Astrocyte (in vitro differentiated cells and primary cell): Measurements from ENCODE around the gene C11orf52.

ENCODE experiments used
- EZH2 ChIP-seq: IDR thresholded peaks from 2 replicates; pipeline ENCODE4 v1.6.1; 2012; ENCODE audit warnings: mild to moderate bottlenecking, low read length, inconsistent platforms; ENCODE audit not compliant: insufficient read depth
- TF ChIP-seq, protein P1 (sequence below): IDR thresholded peaks from 2 replicates; pipeline ENCODE4 v1.5.1; 2011; ENCODE audit warnings: low read depth, mild to moderate bottlenecking, inconsistent platforms, low read length, moderate library complexity; ENCODE audit not compliant: insufficient read depth

DNA sequence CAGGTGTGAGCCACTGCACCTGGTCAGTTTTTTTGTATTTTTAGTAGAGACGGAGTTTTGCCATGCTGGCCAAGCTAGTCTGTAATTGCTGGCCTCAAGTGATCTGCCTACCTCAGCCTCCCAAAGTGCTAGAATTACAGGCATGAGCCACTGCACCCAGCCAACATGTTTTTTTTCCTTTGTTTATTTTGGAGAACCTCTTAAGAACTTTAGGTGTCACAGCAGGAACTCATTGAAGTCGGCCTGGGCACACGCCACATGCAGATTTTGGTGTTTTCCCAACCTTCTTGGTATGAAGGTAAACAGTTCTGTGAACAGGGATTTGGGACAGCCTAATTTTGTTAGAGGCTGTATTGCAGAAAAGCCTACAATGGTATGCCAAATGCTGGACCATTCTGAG is 27.8 kb downstream of the C11orf52 start:
- TF ChIP-seq EZH2, result no peak
- TF ChIP-seq, protein P1, sequence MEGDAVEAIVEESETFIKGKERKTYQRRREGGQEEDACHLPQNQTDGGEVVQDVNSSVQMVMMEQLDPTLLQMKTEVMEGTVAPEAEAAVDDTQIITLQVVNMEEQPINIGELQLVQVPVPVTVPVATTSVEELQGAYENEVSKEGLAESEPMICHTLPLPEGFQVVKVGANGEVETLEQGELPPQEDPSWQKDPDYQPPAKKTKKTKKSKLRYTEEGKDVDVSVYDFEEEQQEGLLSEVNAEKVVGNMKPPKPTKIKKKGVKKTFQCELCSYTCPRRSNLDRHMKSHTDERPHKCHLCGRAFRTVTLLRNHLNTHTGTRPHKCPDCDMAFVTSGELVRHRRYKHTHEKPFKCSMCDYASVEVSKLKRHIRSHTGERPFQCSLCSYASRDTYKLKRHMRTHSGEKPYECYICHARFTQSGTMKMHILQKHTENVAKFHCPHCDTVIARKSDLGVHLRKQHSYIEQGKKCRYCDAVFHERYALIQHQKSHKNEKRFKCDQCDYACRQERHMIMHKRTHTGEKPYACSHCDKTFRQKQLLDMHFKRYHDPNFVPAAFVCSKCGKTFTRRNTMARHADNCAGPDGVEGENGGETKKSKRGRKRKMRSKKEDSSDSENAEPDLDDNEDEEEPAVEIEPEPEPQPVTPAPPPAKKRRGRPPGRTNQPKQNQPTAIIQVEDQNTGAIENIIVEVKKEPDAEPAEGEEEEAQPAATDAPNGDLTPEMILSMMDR, result no peak
